Bronchial epithelial cell (primary cell): ENCODE data around the gene CD8B. TPM values are rescaled to one million over a fixed set of nuclear protein-coding genes. Genes with fewer than 3 reads are reported as not detected.
A peak's percentile ranks its signal among the peaks of the same experiment; 100 is the strongest.

Experiments
- DNase-seq: peaks from one replicate; pipeline ENCODE4 v3.0.0-alpha.2; 2010; ENCODE audit warnings: low read depth
- FAIRE-seq: peaks from 2 replicates; lab custom pipeline; 2011; peaks lifted over from hg19 to GRCh38; lab: Jason Lieb, UNC
- H3K27me3 ChIP-seq: 2 replicates; pipeline ENCODE4 v1.5.1; 2011; ENCODE audit warnings: low read length; ENCODE audit not compliant: control insufficient read depth, insufficient read depth
- H3K36me3 ChIP-seq: 2 replicates; pipeline ENCODE4 v1.5.1; 2011; ENCODE audit warnings: low read length; ENCODE audit not compliant: control insufficient read depth, insufficient read depth
- H3K4me3 ChIP-seq: 2 replicates; pipeline ENCODE4 v1.5.1; 2011; ENCODE audit warnings: mild to moderate bottlenecking, low read depth, low read length, control low read depth
- total RNA-seq: library from RNA; depleted of rRNA; stranded (reverse); fragments of >200 nt; gene quantifications from 2 replicates; pipeline ENCODE4 v1.2.1, GENCODE V29; 2014
- TF ChIP-seq, protein P1 (sequence below): IDR thresholded peaks from 2 replicates; pipeline ENCODE4 v1.5.1; 2011; ENCODE audit warnings: mild to moderate bottlenecking, moderate library complexity, low read length, control low read depth, inconsistent platforms; ENCODE audit not compliant: insufficient read depth, severe bottlenecking

Gene CD8B
- total RNA-seq, 1 donor from 2014 or later = not detected

DNA sequence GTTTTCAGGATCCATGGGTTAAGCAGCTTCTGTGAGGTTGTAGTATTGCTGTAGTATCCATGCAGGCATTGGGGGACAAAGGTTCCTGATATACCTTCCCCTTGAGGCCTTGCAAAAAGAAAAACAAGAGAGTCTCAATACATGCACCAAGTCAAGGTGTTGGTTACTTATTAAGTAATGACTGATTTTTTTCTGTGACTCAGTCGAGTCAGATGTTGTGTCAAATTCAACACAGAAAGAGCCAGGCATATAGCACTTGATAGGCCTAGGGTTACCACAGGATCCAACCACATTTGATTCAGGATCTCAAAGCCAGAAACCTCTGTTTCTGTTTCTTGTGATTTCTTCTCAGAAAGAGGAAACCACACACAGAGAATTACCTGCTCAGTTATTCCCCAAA, 46.1 kb downstream of the CD8B start:
- TF ChIP-seq, protein P1, sequence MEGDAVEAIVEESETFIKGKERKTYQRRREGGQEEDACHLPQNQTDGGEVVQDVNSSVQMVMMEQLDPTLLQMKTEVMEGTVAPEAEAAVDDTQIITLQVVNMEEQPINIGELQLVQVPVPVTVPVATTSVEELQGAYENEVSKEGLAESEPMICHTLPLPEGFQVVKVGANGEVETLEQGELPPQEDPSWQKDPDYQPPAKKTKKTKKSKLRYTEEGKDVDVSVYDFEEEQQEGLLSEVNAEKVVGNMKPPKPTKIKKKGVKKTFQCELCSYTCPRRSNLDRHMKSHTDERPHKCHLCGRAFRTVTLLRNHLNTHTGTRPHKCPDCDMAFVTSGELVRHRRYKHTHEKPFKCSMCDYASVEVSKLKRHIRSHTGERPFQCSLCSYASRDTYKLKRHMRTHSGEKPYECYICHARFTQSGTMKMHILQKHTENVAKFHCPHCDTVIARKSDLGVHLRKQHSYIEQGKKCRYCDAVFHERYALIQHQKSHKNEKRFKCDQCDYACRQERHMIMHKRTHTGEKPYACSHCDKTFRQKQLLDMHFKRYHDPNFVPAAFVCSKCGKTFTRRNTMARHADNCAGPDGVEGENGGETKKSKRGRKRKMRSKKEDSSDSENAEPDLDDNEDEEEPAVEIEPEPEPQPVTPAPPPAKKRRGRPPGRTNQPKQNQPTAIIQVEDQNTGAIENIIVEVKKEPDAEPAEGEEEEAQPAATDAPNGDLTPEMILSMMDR = no peak
- H3K4me3 ChIP-seq = no peak overlapping the region
- FAIRE-seq = no peak
- DNase-seq = peak; percentile 3
- H3K36me3 ChIP-seq = no peaks in the 10 kb centered on the region
- no peaks in the 10 kb centered on the region for H3K27me3 ChIP-seq

DNA sequence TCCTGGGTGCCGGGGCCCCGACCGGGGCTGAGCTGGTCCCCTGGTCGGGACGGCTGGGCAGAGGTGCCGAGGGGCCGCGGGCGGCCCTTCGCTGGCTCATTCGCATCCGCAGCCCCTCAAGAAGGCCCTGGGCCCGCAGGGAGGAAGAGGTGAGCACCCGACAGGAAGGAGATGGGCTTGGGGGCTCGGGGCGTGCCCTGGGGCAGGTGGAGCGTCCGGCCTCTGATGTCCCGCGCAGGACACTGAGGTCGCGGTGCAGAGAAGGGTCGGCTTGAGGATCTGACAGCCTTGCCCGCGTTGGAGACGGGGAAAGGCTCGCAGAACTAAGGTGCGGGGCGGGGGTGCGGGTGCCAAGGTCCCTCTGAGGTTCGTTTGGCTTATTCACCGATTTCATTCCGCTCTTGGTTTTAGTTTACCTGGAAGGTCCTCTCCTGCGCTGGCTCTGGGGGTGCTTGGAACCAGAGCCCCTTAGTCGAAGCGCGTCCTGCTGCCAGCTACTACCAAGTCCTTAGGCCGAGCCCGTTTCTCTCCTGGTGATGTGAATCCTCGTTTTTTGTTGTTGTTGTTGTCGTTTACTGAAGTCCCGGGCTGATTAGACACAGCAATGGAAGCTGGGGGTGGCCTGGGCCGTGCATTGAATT, 52.1 kb downstream of the CD8B start:
- DNase-seq (no peak), FAIRE-seq (no peak)
- no peaks in the 10 kb centered on the region for H3K36me3 ChIP-seq
- peaks cover 3% of the 10 kb centered on the region for H3K27me3 ChIP-seq
- TF ChIP-seq, protein P1 = no peak
- no peak overlapping the region for H3K4me3 ChIP-seq

DNA sequence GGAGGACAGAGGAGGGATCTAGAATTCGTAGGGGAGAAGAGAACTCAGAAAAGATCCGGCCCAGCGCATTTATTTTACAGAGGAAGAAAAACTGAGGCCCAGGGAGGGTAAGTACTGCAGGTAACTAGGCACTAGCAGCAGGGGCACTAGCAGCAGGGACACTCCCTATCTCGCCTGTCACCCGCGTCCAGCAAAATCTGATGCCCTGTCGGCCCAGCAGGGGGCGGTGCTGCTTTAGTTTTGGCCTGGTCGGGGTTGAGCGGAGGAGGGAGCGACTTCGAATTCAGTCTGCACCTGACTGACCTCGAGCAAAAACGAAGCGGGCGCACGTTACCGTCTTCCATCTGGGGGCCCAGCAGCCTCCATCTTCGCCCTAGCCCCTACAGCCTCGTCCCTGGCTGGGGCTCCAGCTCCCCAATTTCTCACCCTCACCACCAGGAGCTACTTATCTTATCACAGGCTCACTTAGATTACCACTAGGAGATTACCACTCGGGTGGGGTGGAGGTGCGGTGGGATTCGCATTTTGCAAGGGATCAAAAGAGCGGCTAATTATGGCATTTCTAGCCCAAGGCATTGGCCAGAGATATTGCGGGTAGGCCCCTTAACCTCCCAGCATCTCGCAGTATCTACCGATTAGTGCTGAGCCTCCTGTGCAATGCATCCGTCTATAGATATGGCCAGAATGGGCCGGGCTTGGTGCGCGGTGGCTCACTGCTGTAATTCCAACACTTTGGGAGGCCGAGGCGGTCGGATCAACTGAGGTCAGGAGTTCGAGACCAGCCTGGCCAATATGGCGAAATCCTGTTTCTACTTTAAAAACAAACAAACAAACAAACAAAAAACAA, 53.1 kb downstream of the CD8B start:
- Histone ChIP-seq H3K4me3 (peak overlapping the region; percentile 47), H3K27me3 (peaks cover 3% of the 10 kb centered on the region), H3K36me3 (no peaks in the 10 kb centered on the region)
- FAIRE-seq (no peak), DNase-seq (peak; percentile 72)
- TF ChIP-seq, protein P1 = peak; percentile 98

DNA sequence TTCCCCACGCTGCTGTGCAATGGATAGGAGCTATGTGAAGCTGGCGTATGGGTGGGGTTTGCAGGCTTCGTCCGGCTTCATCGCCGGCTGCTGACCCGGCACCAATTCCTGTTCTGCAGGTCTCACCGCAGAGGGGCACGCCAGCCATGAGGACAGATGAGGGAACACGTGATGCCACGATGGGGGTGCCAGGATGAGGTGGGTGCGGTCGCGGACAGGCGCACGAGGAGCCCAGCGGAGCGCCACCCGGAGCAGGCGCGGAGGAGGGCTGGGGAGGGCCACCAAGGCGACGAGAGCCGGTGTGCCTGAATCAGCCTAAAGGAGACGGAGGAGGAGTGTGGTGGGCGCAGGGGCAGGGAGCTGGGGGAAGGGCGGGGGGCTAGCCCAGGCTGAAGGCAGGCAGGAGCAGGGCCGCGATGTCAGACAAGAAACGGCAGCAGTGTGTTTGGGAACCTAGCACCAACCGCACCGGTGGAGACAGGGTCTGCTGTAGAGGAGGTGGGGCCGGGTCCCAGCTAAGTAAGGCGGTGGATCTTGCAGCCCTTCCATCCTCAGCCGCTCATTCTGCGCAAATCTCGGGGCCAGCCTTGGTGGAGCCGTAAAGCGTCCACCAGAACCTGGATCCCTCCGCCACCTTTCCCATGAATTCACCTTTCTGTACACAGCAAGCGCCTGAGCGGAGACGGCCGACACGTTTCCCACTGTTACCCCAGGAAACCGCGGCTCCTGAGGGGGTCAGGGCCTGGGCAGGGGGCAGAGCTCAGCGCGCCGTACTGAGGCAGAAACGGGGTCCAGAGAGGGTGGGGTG, 54.0 kb downstream of the CD8B start:
- TF ChIP-seq, protein P1 = no peak
- no peaks in the 10 kb centered on the region for H3K36me3 ChIP-seq
- peak; percentile 56 for DNase-seq
- peak overlapping the region; percentile 47 for H3K4me3 ChIP-seq
- FAIRE-seq = no peak
- H3K27me3 ChIP-seq = peaks cover 3% of the 10 kb centered on the region

DNA sequence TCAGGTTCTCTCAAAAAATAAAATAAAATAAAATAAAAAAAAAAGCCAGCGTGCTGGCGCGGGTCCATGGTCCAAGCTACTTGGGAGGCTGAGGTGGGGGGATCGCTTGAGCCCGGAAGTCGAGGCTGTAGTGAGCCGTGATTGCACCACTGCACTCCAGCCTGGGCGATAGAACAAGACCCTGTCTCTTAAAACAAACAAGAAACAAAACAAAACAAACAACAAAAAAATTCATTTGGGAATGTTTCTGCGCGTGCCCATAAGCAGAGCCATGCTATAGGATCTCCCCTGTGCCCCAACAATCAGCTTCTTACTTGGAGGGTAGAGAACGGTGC, 54.6 kb downstream of the CD8B start:
- peak overlapping the region; percentile 47 for H3K4me3 ChIP-seq
- H3K27me3 ChIP-seq = peaks cover 3% of the 10 kb centered on the region
- TF ChIP-seq, protein P1 = no peak
- no peak for DNase-seq
- FAIRE-seq = no peak
- no peaks in the 10 kb centered on the region for H3K36me3 ChIP-seq
